ENCODE measurements around the gene ERC2. TPM values are rescaled to one million over a fixed set of nuclear protein-coding genes. Genes with fewer than 3 reads are reported as not detected.

Gene ERC2
- total RNA-seq, 2 donors from 2014 or later, result 0.21 to 0.30 TPM

- Histone ChIP-seq H3K4me3 (no peak overlapping the region), H3K27ac (no peak overlapping the region), H3K4me1 (no peaks in the 10 kb centered on the region), H3K27me3 (no peaks in the 10 kb centered on the region), H3K9me3 (no peaks in the 10 kb centered on the region), H3K9ac (ENCODE audit: low read depth in 2 of 2, low read length in 2 of 2) (no peak overlapping the region), H3K36me3 (no peaks in the 10 kb centered on the region)
- no peak for TF ChIP-seq CTCF (IDR thresholded peaks at IDR 0.05)
- no peak for DNase-seq
- intact Hi-C loops (cut with DNase I), result no loop called here
Measured at GRCh38 chr3:55884066-55884465, 584.2 kb downstream of the ERC2 start.

GRCh38 chr3:55882006-55882405, 586.3 kb downstream of the ERC2 start:
- Histone ChIP-seq H3K9me3 (no peaks in the 10 kb centered on the region), H3K4me1 (no peaks in the 10 kb centered on the region), H3K9ac (ENCODE audit: low read depth in 2 of 2, low read length in 2 of 2) (no peak overlapping the region), H3K27ac (no peak overlapping the region), H3K27me3 (no peaks in the 10 kb centered on the region), H3K4me3 (no peak overlapping the region), H3K36me3 (no peaks in the 10 kb centered on the region)
- no peak for TF ChIP-seq CTCF (IDR thresholded peaks at IDR 0.05)
- no peak for DNase-seq
- intact Hi-C loops (cut with DNase I), result no loop called here

- no peak for DNase-seq
- TF ChIP-seq CTCF (IDR thresholded peaks at IDR 0.05), result no peak
- intact Hi-C loops (cut with DNase I), result no loop called here
- no peaks in the 10 kb centered on the region for H3K9me3 ChIP-seq
- no peaks in the 10 kb centered on the region for H3K36me3 ChIP-seq
- H3K4me1 ChIP-seq, result no peaks in the 10 kb centered on the region
- H3K27me3 ChIP-seq, result no peaks in the 10 kb centered on the region
- no peak overlapping the region for H3K4me3 ChIP-seq
- no peak overlapping the region for H3K27ac ChIP-seq
- no peak overlapping the region for H3K9ac ChIP-seq (ENCODE audit: low read depth in 2 of 2, low read length in 2 of 2)
Measured at GRCh38 chr3:55880357-55880756, 587.9 kb downstream of the ERC2 start.

- H3K4me1 ChIP-seq, result no peaks in the 10 kb centered on the region
- no peaks in the 10 kb centered on the region for H3K9me3 ChIP-seq
- no peak overlapping the region for H3K4me3 ChIP-seq
- TF ChIP-seq CTCF (IDR thresholded peaks at IDR 0.05), result no peak
- no peak overlapping the region for H3K9ac ChIP-seq (ENCODE audit: low read depth in 2 of 2, low read length in 2 of 2)
- H3K27me3 ChIP-seq, result no peaks in the 10 kb centered on the region
- no peak overlapping the region for H3K27ac ChIP-seq
- intact Hi-C loops (cut with DNase I), result no loop called here
- no peaks in the 10 kb centered on the region for H3K36me3 ChIP-seq
- DNase-seq, result no peak
Measured at GRCh38 chr3:55879901-55880331, 588.4 kb downstream of the ERC2 start.

- no peaks in the 10 kb centered on the region for H3K27me3 ChIP-seq
- H3K4me3 ChIP-seq, result no peak overlapping the region
- H3K9me3 ChIP-seq, result no peaks in the 10 kb centered on the region
- no peaks in the 10 kb centered on the region for H3K36me3 ChIP-seq
- no peak for TF ChIP-seq CTCF (IDR thresholded peaks at IDR 0.05)
- DNase-seq, result no peak
- no peak overlapping the region for H3K27ac ChIP-seq
- no peaks in the 10 kb centered on the region for H3K4me1 ChIP-seq
- no peak overlapping the region for H3K9ac ChIP-seq (ENCODE audit: low read depth in 2 of 2, low read length in 2 of 2)
- intact Hi-C loops (cut with DNase I), result no loop called here
Measured at GRCh38 chr3:55877703-55878102, 590.6 kb downstream of the ERC2 start.

- H3K9me3 ChIP-seq, result no peaks in the 10 kb centered on the region
- no peak for DNase-seq
- no peaks in the 10 kb centered on the region for H3K36me3 ChIP-seq
- H3K27me3 ChIP-seq, result no peaks in the 10 kb centered on the region
- H3K9ac ChIP-seq (ENCODE audit: low read depth in 2 of 2, low read length in 2 of 2), result no peak overlapping the region
- no peak overlapping the region for H3K27ac ChIP-seq
- intact Hi-C loops (cut with DNase I), result no loop called here
- TF ChIP-seq CTCF (IDR thresholded peaks at IDR 0.05), result no peak
- H3K4me3 ChIP-seq, result no peak overlapping the region
- H3K4me1 ChIP-seq, result no peaks in the 10 kb centered on the region
Measured at GRCh38 chr3:55876560-55876959, 591.7 kb downstream of the ERC2 start.
